IPS-20b (cell line): Measurements from ENCODE around the gene ULBP1.
"Not testable (repeated sequence)": the region's sequence is repeated elsewhere in the genome, so short reads cannot be mapped to it uniquely, and the experiment has no call there.

ENCODE experiments used
- H3K27ac ChIP-seq: one replicate; pipeline ENCODE4 v1.5.1; 2013; ENCODE audit warnings: low read length
- H3K27me3 ChIP-seq: 2 replicates; pipeline ENCODE4 v1.6.1; 2013; ENCODE audit warnings: mild to moderate bottlenecking, low read length, inconsistent platforms; ENCODE audit not compliant: insufficient read depth
- H3K36me3 ChIP-seq: 2 replicates; pipeline ENCODE4 v1.6.1; 2013; ENCODE audit warnings: low read depth, mild to moderate bottlenecking, inconsistent platforms, low read length, moderate library complexity; ENCODE audit not compliant: insufficient read depth
- H3K4me1 ChIP-seq: 2 replicates; pipeline ENCODE4 v1.6.1; 2013; ENCODE audit warnings: mild to moderate bottlenecking, control low read depth, inconsistent platforms, low read length, moderate library complexity; ENCODE audit not compliant: insufficient read depth
- H3K4me3 ChIP-seq: 2 replicates; pipeline ENCODE4 v1.5.1; 2013; ENCODE audit warnings: mild to moderate bottlenecking, low read length, inconsistent platforms
- H3K9ac ChIP-seq: 2 replicates; pipeline ENCODE4 v1.6.1; 2013; ENCODE audit warnings: low read depth, mild to moderate bottlenecking, inconsistent platforms, low read length, moderate library complexity
- H3K9me3 ChIP-seq: 2 replicates; pipeline ENCODE4 v1.6.1; 2013; ENCODE audit warnings: mild to moderate bottlenecking, low read depth, low read length, inconsistent platforms; ENCODE audit not compliant: insufficient read depth

Gene ULBP1

DNA sequence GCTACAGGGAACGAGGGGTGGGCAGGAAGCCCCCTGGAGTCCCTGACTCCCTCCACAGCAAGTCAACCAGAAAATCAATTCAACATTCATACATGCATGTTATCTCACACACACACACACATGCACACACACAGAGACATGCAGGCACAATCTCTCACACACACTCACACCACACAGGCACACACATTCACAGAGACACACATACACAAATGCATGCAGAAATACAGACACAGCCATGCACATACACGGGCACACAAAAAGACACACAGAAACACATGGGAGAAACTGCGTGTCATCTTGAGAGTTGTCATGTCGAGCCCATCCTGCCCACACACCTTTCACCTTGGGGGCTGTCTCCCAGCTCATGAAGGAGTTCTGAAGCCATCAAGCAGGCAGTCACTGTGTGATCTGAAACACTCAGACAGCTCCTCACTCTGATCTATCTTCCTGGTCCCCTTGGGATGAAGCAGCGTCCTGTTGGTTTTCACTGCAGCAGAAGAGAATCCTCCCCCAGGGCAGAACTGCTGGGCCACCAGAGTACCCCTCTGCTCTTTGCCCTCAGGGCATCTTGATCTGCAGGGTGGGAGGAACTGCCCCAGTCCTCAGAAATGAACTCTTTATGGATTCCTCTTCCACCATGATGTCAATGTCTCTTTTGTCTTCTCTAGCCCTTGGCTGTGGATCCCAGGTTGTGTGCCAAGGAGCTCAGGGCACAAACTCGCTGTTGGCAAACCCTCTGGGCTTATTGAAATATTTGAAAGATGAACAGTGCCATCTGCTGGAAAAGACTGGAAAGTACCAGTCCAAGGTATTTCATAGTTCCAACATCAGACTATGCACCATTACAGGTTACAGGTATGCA lies 52.8 kb downstream of the ULBP1 start:
- H3K9me3 ChIP-seq = no peaks in the 10 kb centered on the region
- H3K27me3 ChIP-seq = peaks cover 79% of the 10 kb centered on the region
- H3K4me3 ChIP-seq = no peak overlapping the region
- no peak overlapping the region for H3K27ac ChIP-seq
- H3K4me1 ChIP-seq = no peaks in the 10 kb centered on the region
- no peak overlapping the region for H3K9ac ChIP-seq
- no peaks in the 10 kb centered on the region for H3K36me3 ChIP-seq

DNA sequence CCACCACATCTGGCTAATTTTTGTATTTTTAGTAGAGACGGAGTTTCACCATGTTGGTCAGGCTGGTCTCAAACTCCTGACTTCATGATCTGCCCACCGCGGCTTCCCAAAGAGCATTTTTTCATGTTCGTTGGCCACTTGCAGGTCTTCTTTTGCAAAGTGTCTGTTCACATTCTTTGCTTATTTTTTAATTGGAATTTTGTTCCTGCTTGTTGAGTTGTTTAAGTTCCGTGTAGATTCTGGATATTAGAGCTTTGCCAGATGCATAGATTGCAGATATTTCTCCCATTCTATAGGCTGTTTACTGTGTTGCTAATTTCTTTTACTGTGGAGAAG lies 53.4 kb downstream of the ULBP1 start:
- not testable (repeated sequence) for H3K4me1 ChIP-seq, H3K27ac ChIP-seq, H3K4me3 ChIP-seq, H3K36me3 ChIP-seq, H3K9me3 ChIP-seq, H3K9ac ChIP-seq
- peaks cover 73% of the 10 kb centered on the region for H3K27me3 ChIP-seq

DNA sequence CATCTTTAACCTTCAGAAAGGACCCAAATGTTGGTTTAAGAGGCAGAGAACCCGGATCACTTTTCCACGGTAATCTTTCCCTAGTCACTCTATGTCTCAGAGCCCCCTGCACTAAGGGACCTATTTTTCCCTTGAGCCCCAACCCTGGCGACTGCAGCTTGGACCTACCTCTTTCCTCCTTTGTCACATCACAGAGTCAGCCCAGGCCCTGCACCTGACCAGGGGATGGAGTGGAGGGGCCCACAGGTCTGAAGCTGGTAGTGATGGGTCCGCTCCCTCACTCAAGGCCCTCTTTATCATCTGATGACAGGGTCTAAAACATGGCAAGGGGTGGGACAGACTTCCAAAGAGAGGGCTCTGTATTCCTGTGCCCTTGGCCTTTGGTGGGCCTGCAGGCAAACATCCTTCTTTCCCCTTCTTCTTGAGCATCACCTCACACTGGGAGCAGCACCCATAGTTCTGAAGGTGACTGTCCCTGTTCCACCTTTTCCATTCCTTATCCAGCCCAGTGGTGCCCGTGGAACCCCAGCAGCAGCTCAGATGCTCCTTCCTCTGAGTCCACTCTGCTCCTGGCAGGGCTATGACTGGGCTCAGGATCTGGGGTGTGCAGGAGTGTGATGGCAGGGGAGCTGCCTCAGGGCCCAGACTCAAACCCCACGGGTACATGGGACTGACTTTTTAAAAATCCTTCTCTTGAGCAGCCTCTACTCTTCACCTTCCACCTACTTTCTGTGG lies 55.3 kb downstream of the ULBP1 start:
- no peaks in the 10 kb centered on the region for H3K36me3 ChIP-seq
- no peaks in the 10 kb centered on the region for H3K9me3 ChIP-seq
- no peak overlapping the region for H3K9ac ChIP-seq
- H3K27ac ChIP-seq = no peak overlapping the region
- no peak overlapping the region for H3K4me3 ChIP-seq
- H3K4me1 ChIP-seq = no peaks in the 10 kb centered on the region
- H3K27me3 ChIP-seq = peaks cover 54% of the 10 kb centered on the region

DNA sequence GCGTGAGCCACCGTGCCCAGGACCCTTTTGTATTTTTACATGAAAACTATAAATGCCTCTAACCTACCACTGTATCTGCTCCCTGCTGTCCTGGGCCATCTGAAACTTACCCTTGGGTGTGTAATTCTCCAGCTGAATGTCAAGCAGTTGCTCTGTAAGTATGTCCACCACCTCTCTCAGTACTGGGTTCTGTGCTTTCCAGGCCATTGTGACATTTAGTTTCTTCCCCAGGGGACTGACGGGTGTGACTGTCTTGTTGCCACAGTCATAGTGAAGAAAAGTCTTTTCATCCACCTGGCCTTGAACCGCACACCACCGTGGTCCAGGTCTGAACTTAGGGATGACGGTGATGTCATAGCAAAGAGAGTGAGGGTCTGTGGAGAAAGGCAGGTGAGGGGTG lies 58.1 kb downstream of the ULBP1 start:
- peaks cover 50% of the 10 kb centered on the region for H3K27me3 ChIP-seq
- not testable (repeated sequence) for H3K27ac ChIP-seq, H3K36me3 ChIP-seq, H3K4me1 ChIP-seq, H3K9me3 ChIP-seq, H3K4me3 ChIP-seq, H3K9ac ChIP-seq
